ENCODE data around the gene CRYGN. TPM values are rescaled to one million over a fixed set of nuclear protein-coding genes. Genes with fewer than 3 reads are reported as not detected.

Gene CRYGN
- polyA plus RNA-seq, 3 donors from 2014 or later = not detected

DNA sequence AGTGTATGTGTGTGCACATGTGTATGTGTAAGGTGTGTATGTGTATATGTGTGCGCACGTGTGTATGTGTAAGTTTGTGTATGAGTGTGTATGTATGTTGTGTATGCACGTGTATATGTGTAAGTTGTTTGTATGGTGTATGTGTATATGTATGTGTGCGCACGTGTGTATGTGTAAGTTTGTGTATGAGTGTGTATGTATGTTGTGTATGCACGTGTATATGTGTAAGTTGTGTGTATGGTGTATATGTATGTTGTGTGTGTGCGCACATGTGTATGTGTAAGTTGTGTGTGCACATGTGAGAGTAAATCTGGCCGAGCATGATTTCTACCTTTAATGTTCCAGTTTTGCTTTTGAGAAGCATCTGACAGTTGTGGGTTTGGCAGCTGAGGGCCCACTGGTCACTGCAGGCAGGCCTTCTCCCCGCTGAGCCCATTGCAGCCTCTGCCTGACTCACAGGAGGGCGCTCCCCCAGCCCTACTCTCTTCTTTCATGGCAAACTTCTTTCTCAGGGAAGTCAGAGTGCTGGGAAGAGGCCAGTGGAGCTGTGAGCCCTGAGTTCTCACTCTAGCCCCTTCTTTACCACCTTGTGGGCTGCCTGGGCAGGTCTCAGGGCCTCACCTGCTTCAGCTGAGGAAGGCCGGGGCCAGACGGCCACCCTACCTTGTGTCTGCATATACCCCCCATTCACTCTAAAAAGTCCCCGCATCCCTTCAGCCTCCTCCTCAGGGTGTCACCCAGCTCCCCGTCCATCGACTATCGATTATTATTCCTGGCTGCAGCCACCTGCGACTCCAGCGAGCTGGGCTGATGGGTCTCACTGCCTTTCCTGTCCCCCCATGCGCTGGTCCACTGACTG, 41.3 kb downstream of the CRYGN start:
- DNase-seq = no peak
- H3K36me3 Mint-ChIP-seq = no peaks in the 10 kb centered on the region
- H3K27ac Mint-ChIP-seq = no peak overlapping the region
- H3K4me1 Mint-ChIP-seq = peaks cover 0 to 1% of the 10 kb centered on the region in 2 donors
- no peak overlapping the region for H3K4me3 Mint-ChIP-seq
- H3K9me3 Mint-ChIP-seq = no peaks in the 10 kb centered on the region
- H3K27me3 Mint-ChIP-seq (ENCODE audit: low read depth in 3 of 3) = peaks cover 0 to 2% (median 0%) of the 10 kb centered on the region in 3 donors

DNA sequence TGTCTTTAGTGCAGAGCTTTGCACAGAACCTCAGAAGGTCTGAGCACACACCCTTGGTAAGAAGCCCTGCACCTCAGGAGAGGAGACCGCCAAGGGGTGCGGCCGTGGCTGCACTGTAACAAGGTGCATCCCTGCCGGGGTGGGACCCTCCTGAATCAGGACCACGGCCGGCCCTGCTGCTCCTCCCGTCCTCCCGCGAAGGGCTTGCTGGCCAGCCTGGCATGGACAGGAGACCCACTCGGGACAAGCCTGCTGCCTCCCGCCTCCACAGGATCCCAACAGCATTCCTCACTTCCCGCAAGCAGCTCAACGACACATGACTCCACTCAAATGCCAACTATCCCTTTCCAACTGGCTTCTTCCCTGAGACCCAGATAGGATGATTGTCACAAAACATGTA, 42.9 kb downstream of the CRYGN start:
- H3K27ac Mint-ChIP-seq = no peak overlapping the region

GRCh38 chr7:151396328-151396970, 43.5 kb downstream of the CRYGN start:
- Mint-ChIP-seq H3K9me3 (peaks cover 0 to 2% (median 0%) of the 10 kb centered on the region in 6 donors), H3K27me3 (ENCODE audit: low read depth in 3 of 3) (peaks cover 0 to 5% (median 0%) of the 10 kb centered on the region in 3 donors), H3K27ac (no peak overlapping the region), H3K4me1 (peaks cover 0 to 1% of the 10 kb centered on the region in 2 donors), H3K36me3 (no peaks in the 10 kb centered on the region), H3K4me3 (no peak overlapping the region)
- no peak for DNase-seq

More for the DNA sequence above, 42.9 kb downstream of the CRYGN start:
- Mint-ChIP-seq H3K36me3 (no peaks in the 10 kb centered on the region), H3K27me3 (ENCODE audit: low read depth in 3 of 3) (peaks cover 0 to 5% (median 0%) of the 10 kb centered on the region in 3 donors), H3K4me3 (no peak overlapping the region), H3K9me3 (peaks cover 0 to 2% (median 0%) of the 10 kb centered on the region in 6 donors), H3K4me1 (peaks cover 0 to 1% of the 10 kb centered on the region in 2 donors)
- DNase-seq = no peak

- Mint-ChIP-seq H3K36me3 (no peaks in the 10 kb centered on the region), H3K27ac (no peak overlapping the region)
Measured at GRCh38 chr7:151395036-151395367, 44.9 kb downstream of the CRYGN start.

DNA sequence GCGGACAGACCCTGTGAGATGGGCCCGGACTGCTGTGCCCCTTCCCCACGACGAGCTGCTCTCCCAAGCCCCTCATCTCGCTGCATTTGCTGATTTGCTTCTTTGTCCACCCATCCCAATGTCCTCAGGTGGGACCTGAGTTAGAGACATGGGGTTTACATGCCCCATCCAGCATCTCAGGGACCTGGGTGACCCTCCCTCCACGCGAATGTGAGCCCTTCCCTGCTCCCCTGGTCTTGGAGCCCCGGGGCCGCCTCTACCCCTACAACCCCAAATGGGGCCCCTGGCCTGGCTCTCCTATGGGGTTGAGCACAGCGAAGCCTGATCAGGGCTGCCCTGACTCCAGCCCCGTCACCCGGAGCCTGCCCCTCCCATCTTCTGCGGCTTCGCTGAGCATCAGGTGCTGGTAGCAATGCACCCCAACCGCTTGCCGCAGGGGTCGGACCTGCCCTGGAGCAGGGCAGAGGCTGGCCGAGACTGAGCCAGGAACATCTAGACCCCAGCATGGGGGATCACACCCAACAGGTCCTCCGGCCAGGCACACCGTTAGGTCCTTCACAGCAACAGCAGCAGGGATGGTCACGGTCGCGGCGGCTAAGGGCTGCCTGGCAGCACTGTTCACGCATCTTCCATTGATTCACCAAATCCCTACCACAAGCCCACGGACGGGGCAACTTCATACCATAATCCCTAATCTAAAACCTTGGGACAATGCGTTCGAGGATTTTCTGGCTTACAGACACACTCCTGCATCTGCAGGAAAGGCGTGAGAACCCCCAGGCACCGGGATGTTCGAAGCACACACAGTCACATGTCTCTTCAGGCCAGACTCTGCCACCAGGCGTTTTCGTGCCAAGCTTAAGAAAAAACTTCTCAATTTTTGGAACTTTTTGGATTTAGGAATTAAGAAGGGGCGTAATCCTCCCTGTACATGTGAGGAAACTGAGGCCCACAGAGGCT, 45.6 kb downstream of the CRYGN start:
- Mint-ChIP-seq H3K4me1 (peaks cover 0 to 1% of the 10 kb centered on the region in 2 donors), H3K4me3 (no peak overlapping the region), H3K9me3 (peaks cover 0 to 2% (median 0%) of the 10 kb centered on the region in 6 donors), H3K27me3 (ENCODE audit: low read depth in 3 of 3) (peaks cover 0 to 5% (median 2%) of the 10 kb centered on the region in 3 donors), H3K27ac (no peak overlapping the region), H3K36me3 (no peaks in the 10 kb centered on the region)
- DNase-seq = no peak

More at GRCh38 chr7:151395036-151395367, 44.9 kb downstream of the CRYGN start:
- H3K9me3 Mint-ChIP-seq = peaks cover 0 to 2% (median 0%) of the 10 kb centered on the region in 6 donors
- peaks cover 0 to 1% of the 10 kb centered on the region in 2 donors for H3K4me1 Mint-ChIP-seq
- DNase-seq = no peak
- peaks cover 0 to 5% (median 2%) of the 10 kb centered on the region in 3 donors for H3K27me3 Mint-ChIP-seq (ENCODE audit: low read depth in 3 of 3)
- H3K4me3 Mint-ChIP-seq = no peak overlapping the region

DNA sequence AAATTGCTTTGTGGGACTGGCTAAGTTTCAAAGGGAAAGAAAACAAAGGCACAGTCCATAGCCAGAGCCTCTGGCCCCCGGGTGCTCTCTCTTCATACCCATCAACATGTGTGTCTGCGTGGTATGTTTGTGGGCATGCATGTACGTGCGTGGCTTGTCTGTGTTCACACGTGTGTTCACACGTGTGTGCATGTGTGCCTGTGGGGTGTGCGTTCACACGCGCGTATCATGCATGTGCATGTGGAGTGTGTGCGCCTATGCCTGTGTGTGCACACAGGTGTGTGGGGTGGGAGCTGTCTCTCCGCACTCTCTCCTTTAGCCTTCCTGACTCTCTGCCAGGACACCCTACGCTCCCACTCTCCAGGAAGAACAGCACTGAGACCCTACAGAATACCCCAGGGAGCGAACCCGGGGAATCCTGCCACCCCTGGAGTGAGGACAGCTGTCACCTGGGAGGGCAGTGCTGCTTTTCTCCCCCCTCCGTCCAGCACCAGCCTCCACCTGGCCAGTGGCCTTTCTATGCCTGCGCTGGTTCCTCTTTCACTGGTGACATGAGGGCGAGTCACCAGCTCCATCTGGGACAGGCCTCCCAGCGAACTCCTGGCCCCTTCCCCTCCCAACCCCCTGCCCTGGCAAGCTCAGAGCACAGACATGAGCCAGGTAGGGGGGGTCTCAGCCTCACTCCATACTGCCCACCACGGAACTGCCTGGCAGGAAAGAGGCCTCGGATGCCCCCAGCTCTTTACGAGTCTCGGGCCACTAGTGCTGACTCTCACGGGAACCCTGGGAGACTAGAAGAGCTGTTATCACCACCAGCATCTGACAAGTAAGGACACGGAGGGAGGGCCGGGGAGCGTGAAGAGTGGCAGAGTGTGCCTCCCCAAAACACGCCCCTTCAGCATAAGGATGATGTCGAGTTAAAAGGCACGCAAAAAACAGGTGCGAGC, 46.6 kb downstream of the CRYGN start:
- Mint-ChIP-seq H3K36me3 (no peaks in the 10 kb centered on the region), H3K4me1 (peaks cover 0 to 1% of the 10 kb centered on the region in 2 donors), H3K27me3 (ENCODE audit: low read depth in 3 of 3) (peaks cover 0 to 5% (median 2%) of the 10 kb centered on the region in 3 donors), H3K4me3 (no peak overlapping the region), H3K9me3 (peaks cover 0 to 2% (median 0%) of the 10 kb centered on the region in 6 donors), H3K27ac (no peak overlapping the region)
- DNase-seq = no peak

GRCh38 chr7:151392426-151392825, 47.5 kb downstream of the CRYGN start:
- Mint-ChIP-seq H3K9me3 (peaks cover 0 to 2% (median 0%) of the 10 kb centered on the region in 6 donors), H3K36me3 (no peaks in the 10 kb centered on the region), H3K27me3 (ENCODE audit: low read depth in 3 of 3) (peaks cover 0 to 5% (median 5%) of the 10 kb centered on the region in 3 donors), H3K4me1 (peaks cover 0 to 1% of the 10 kb centered on the region in 2 donors), H3K27ac (no peak overlapping the region), H3K4me3 (no peak overlapping the region)
- no peak for DNase-seq

DNA sequence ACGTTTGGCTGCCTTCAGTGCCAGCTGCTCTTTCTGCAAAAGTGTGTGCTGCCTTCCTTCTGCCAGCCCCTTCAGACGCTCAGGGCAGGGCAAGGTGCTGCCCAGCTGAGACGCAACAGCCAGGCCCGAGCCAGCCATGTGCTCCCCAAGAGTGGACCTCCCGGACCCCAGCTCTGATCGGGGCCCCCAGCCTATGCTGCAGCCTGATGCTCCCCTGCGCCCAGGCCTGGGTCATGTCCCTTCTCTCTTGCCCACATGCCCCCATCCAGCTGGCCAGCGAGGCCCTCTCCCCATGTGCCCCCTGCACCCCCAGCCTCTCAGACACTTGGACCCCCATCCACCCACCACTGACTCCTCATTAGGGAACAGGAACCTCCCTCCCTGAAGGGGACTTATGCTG, 47.9 kb downstream of the CRYGN start:
- H3K27ac Mint-ChIP-seq = no peak overlapping the region
- peaks cover 0 to 2% (median 0%) of the 10 kb centered on the region in 6 donors for H3K9me3 Mint-ChIP-seq
- H3K4me3 Mint-ChIP-seq = no peak overlapping the region
- H3K27me3 Mint-ChIP-seq (ENCODE audit: low read depth in 3 of 3) = peaks cover 0 to 5% (median 5%) of the 10 kb centered on the region in 3 donors
- H3K36me3 Mint-ChIP-seq = no peaks in the 10 kb centered on the region
- no peaks in the 10 kb centered on the region for H3K4me1 Mint-ChIP-seq
- no peak for DNase-seq

DNA sequence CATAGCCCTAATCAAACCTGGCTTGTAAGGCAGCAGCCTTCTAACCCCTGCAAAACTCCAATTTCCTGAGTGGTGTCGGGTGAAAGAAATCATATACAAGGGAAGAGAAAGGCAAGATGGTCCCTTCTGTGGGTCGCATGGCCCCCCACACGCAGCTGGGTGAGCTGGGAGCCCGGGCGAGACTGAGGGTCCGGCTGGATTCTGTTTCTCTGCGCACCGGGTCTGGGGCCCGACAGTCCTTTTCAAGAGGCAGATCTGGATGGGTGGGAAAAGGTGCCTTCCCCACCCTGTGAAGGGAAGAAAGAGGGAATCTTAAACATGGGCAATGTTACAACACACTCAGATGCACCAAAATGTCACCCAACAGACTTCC, 48.6 kb downstream of the CRYGN start:
- peaks cover 0 to 5% (median 5%) of the 10 kb centered on the region in 3 donors for H3K27me3 Mint-ChIP-seq (ENCODE audit: low read depth in 3 of 3)
- no peak for DNase-seq
- no peak overlapping the region for H3K4me3 Mint-ChIP-seq
- H3K9me3 Mint-ChIP-seq = peaks cover 0 to 2% (median 0%) of the 10 kb centered on the region in 6 donors
- H3K27ac Mint-ChIP-seq = no peak overlapping the region
- no peaks in the 10 kb centered on the region for H3K4me1 Mint-ChIP-seq
- no peaks in the 10 kb centered on the region for H3K36me3 Mint-ChIP-seq

DNA sequence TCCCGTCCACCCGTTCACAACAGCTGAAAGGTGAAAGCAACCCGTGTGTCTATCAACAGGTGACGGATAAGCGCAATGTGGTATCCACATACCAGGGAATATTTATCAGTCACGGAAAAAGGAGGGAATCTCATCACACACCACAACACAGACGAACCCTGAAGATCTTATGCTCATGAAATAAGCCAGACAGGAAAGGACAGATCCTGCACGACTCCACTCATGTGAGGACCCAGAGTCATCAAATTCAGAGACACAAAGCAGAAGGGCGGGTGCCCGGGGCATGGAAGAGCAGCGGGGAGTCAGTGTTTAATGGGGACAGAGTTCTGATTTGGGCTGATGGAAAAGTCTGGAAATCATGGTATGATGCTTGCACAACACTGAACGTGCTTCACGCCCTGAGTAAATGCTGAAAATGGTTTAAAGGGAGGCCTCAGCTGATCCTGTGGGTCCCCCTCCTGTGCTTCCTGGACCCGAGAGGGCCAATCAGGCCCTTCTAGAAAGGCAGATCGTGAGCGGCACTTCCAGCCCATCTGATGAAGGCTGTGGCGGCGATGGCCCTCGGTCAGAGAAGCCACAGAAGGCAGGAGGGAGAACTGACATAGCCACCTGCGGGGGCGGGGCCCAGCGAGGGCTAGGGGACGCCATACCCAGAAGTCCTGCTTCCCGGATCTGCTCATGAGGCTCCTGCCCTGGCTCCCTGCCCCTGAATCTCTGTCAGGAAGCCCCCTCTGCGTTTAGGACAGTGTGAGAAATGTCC, 49.2 kb downstream of the CRYGN start:
- H3K36me3 Mint-ChIP-seq = no peaks in the 10 kb centered on the region
- peaks cover 0 to 2% (median 0%) of the 10 kb centered on the region in 6 donors for H3K9me3 Mint-ChIP-seq
- no peak overlapping the region for H3K4me3 Mint-ChIP-seq
- H3K27me3 Mint-ChIP-seq (ENCODE audit: low read depth in 3 of 3) = peaks cover 0 to 5% (median 5%) of the 10 kb centered on the region in 3 donors
- no peak overlapping the region for H3K27ac Mint-ChIP-seq
- no peak for DNase-seq
- no peaks in the 10 kb centered on the region for H3K4me1 Mint-ChIP-seq

GRCh38 chr7:151389768-151390597, 50.0 kb downstream of the CRYGN start:
- Mint-ChIP-seq H3K9me3 (peaks cover 0 to 2% (median 0%) of the 10 kb centered on the region in 6 donors), H3K27me3 (ENCODE audit: low read depth in 3 of 3) (peaks cover 0 to 5% (median 5%) of the 10 kb centered on the region in 3 donors), H3K27ac (no peak overlapping the region), H3K4me3 (no peak overlapping the region), H3K36me3 (no peaks in the 10 kb centered on the region), H3K4me1 (no peaks in the 10 kb centered on the region)
- DNase-seq = no peak

All from immature natural killer cell (primary cell).